HG02588 (cell line): ENCODE measurements around the gene TTC39A.
"Not testable (repeated sequence)": the region's sequence is repeated elsewhere in the genome, so short reads cannot be mapped to it uniquely, and the experiment has no call there.

ENCODE experiments used
- ATAC-seq: cut with Tn5 transposase; IDR thresholded peaks from one replicate; pipeline ENCODE4 v1.9.1; 2021; ENCODE audit warnings: mild to moderate bottlenecking, moderate library complexity; ENCODE audit not compliant: unreplicated experiment

Gene TTC39A

DNA sequence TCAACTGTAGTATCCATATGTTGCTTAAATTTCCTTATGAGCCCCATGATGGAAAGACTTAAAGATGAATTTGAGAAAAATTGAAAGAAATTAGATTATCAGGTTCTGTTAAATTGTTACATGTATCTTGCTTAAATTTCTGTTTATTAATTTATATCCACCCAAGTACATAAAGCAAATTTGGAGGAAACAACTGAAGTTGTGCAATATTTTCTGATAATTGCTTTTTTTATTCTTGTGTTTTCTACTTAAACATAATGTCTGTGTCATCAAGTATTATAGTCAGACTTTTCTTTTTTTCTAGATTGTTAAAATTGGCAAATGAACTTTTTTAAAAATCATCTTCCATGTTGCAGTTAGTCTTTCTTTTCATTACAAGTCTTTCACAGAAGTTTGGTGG lies 57.4 kb downstream of the TTC39A start:
- no peak for ATAC-seq

DNA sequence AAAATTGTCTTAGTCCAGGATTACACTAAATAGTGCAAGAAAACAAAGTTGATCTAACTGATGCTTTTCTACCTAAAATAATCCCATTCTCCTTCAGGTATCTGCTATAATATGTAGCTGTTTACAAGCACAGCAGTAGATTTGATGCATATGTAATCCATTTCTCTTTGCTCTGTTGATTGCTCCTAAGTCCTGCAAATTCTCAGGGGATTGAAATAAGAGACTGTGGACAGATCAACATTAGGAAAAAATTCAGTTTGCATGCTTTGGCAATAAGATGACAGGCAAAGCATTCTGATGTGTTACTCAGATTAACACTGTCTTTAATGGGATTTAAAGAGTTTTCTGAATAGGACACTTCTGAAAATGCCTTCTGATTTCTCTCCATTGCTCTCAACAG lies 59.6 kb downstream of the TTC39A start:
- no peak for ATAC-seq

DNA sequence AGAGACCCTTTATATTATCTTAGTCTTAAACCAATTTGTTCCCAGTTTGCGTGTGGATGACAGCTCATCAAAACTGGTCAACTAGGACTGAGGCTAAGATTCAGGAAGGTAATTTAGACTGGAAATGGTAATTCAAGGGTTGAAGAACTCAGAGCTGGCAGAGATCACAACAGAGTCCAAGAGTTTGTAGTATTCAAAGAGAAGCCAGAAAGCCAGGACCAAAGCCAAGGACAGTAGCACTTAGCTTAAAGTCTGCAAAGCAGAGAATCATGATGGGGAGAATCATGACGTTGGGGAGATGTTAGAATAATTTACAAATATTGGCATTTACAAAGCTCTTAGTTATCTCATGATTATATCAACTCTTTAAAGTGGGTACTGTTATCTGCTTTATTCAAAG lies 61.7 kb downstream of the TTC39A start:
- ATAC-seq = no peak

DNA sequence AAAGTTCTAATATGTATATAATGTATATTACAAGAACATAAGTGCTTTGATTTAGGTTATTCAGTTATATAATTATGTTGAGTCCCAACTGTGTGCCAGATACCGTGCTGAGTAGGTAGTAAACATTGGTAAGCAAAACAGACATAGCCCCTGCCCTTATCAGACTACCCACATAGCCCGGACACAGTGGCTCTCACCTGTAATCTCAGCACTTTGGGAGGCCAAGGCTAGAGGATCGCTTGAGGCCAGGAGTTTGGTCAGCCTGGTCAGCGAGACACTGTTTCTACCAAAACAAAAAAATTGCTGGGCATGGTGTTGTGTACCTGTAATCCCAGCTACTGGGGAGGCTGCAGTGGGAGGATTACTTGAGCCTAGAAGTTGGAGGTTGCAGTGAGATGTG lies 63.6 kb downstream of the TTC39A start:
- no peak for ATAC-seq

DNA sequence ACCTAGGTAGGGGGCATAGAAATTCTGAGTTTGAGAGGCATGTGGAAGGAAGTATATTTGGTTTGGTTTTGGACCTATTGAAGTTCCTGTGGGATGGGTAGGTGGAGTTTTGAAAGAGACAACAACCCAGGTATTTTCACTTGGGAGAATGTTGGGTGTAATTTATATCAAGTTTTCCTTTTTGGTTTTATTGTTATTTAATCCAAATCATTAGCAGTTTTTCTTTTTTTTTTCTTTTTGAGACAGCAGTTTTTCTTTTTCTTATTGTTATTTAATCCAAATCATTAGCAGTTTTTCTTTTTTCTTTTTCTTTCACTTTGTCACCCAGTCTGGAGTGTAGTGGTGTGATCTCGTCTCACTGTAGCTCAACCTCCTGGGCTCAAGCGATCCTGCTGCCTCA lies 64.2 kb downstream of the TTC39A start:
- ATAC-seq = no peak

DNA sequence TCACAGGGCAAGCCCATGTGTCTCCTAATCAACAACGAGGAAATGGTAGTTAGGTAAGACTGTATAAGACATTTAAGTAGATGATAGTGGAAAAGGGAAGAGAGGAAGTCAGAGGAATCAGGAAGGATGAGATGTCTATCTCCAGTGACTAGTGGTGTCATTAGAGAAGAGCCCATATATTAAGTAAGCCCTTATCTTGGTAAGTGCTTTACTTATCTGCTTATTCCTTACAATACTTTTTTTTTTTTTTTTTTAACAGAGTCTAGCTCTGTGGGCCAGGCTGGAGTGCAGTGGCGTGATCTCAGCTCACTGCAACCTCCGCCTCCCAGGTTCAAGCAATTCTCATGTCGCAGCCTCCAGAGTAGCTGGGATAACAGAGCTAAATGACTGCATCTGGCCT lies 64.7 kb downstream of the TTC39A start:
- ATAC-seq = no peak

DNA sequence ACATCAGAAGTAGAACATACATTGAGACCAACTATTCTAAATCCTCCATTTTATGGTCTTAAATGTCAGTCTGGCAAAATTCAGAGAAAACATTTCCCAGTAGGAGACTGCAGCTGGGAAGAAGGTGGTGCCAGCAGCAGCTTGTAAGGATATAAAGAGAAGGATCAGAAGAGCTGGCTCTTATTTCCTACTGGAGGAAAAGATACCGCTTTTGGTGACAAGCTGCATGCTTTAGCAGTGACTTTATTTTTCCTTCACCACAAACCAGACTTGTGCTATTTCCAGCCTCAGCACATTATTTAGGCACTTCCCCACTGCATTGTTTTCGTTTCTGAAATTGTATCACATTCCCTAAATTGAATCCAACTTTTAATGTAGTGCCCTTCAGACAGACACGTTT lies 65.9 kb downstream of the TTC39A start:
- no peak for ATAC-seq

DNA sequence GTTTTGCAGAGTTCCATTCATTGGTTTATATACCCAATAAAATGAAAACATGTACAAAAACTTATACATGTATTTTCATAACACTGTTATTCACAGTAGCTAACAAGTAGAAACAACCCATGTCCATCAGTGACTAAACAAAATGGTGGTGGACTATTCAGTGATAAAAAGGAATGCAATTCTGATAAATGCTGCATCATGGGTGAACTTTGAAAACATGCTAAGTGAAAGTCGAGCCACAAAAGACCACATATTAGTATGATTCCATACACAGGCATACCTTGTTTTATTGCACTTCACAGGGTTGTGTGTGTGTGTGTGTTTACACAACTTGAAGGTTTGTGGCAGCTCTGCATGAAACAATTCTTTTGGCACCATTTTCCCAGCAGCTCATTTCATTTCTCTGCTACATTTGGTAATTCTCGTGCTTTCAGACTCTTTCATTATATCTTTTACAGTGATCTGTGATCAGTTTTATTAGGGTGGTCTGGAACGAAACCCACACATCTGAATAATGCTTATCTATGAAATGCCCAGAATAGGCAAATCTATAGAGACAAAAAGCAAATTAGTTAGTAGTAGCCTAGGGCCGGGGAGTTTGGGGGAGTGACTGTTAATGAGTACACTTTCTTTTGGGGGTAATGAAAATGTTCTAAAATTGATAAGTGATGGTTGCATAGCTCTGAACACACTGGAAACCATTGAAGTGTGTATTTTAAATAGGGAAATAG lies 67.0 kb downstream of the TTC39A start:
- ATAC-seq = no peak

DNA sequence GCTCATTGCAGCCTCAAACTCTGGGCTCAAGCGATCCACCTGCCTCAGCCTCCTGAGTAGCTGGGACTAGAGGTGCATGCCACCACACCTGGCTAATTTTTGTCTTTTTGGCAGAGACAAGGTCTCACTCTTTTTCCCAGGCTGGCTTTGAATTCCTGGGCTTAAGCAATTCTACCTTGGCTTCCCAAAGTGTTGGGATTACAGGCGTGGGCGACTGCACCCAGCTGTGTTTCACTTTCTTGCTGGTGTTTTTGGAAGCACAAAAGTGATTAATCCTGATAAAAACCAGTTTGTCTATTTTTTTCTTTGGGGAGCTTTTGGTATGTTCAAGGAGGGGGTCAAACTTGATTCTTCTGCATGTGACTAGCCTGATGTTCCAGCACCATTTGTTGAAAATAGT lies 75.0 kb downstream of the TTC39A start:
- ATAC-seq = no peak

DNA sequence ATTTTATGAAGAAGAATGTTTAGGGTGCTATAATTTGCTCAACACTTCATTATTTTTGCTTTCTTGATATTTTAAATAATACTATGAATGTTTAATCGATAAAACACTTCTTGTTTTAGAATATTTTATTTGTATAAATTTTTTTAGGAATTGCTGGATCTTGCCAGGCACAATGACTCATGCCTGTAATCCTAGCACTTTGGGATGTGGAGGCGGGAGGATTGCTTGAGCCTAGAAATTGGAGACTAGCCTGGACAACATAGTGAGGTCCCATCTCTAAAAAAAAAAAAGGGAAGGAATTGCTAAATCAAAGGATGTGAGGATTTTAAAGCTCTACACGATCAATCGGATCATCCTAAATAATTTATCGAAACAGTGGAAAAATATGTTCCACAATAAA lies 76.7 kb downstream of the TTC39A start:
- ATAC-seq = no peak

DNA sequence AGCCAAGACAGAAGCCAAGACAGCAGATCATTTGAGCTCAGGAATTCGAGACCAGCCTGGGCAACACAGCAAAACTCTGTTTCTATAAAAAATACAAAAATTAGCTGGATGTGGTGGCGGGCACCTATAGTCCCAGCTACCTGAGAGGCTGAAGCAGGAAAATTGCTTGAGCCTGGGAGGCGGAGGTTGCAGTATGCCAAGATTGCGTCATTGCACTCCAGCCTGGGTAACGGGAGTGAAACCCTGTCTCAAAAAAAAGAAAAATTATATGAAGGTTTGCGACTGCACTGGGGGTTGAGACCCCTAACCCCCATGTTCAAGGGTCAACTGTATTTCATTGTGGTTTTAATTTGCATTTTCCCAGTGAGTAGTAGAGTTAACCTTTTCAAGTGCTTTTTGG lies 78.0 kb downstream of the TTC39A start:
- no peak for ATAC-seq

DNA sequence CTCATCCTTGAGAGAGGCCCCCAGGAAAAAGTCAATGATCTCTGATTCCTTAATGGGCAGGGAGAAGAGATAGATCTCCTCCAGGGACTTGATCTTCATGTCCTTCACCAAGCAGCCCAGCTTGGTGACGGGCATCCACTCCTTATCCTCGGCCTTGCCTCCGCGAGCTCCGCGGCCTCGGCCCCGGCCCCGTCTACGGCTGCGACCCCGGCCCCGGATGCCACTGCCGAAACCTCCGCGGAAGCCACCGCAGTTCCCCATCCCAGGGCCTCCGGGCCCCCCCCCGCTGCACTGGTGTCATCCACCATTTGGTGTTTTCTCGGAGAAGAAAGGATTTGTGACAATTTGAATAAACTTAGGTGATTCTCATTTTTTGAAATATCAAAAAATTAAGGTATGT lies 79.2 kb downstream of the TTC39A start:
- ATAC-seq = not testable (repeated sequence)

DNA sequence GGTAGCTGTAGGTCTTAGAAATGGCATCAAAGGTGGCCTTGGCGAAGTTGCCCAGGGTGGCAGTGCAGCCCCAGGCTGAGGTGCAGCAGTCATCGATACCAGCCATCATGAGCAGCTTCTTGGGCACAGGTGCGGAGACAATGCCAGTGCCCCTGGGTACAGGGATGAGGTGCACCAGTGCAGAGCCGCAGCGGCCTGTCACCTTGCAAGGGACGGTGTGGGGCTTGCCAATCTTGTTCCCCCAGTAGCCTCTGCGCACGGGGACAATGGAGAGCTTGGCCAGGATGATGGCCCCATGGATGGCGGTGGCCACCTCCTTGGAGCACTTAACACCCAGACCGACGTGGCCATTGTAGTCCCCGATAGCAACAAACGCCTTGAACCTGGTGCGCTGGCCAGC lies 79.6 kb downstream of the TTC39A start:
- not testable (repeated sequence) for ATAC-seq

DNA sequence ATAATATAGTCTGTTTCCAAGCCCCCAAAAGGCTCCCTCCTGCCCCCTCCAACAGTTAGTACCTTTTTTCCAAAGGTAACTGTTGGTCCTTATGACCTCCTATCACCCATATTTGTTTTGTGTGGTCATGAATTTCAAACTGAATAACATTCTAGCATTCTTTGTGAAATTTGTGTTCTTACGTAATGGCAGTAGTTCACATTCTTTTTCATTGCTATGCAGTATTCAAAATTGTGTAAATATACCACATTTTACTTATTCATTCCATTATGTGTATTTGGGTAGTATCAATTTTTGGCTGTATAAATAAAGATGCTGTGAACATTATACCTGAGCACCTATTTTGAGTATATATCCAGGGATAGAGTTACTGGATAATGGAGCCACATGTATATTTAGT lies 80.9 kb downstream of the TTC39A start:
- no peak for ATAC-seq

DNA sequence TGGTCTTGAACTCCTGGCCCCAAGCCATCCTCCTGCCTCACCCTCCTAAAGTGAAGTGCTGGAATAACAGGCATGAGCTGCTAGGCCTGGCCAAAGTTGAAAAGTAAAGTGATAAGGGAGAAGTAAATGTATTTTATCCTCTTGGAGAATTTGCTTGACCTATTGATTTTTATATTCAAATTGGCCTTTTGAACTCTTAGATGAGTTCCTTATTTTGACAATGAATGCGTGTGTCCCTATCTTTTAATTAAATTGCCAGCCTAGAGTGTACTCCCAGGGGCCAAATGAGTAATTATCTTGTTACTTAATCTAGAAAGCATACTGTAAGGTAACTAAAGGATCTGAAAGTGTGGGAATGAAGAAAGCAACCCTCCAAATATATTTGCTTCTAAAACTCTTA lies 82.9 kb downstream of the TTC39A start:
- no peak for ATAC-seq

DNA sequence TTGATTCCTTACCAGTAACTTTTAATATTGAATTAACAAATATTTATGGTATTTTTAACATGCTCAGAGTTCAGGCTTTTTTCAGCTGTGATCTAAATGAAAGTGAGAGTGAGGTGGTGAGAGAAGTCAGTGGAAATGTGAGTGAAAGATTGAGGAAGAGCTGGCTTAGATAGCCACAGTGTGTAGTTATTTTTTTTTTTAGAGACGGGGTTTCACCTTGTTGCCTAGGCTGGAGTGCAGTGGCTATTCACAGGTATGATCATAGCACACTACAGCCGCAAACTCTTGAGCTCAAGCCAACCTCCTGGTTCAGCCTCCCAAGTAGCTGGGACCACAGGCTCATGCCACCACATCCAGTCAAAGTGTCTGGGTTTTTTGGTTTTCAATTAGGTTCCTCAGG lies 83.3 kb downstream of the TTC39A start:
- ATAC-seq = peak; percentile 51

DNA sequence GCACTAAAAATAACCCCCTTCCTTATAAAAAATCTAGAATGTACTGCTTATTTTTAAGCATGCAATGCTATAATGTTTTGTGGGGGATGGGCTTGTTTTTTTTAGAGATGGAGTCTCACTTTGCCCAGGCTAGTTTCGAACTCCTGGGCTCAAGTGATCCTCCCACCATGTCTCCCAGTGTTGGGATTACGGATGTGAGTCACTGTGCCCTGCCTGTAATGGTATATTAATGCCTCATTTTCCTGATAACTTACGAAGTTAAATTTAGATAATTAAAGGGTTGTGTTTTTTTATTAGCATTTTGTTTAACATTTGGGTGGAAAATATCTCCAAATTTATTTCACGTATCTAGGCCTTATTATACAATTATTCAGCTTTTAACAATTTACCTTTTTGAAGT lies 87.8 kb downstream of the TTC39A start:
- ATAC-seq = no peak

DNA sequence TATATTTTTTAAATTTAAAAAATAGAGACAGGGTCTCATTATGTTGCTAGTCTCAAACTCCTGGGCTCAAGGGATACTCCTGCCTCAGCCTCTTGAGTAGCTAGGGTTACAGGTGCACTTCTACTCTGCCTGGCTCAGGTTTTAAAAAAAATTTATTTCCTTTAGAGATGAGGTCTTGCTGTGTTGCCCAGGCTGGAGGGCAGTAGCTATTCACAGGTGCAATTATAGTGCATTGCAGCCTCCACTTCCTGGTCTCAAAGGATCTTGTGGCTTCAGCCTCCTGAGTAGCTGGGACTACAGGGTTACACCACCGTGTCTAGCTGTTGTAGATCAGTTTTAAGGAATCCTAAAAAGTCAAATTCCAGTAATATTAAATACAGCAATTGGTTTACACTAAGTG lies 89.2 kb downstream of the TTC39A start:
- ATAC-seq = no peak

DNA sequence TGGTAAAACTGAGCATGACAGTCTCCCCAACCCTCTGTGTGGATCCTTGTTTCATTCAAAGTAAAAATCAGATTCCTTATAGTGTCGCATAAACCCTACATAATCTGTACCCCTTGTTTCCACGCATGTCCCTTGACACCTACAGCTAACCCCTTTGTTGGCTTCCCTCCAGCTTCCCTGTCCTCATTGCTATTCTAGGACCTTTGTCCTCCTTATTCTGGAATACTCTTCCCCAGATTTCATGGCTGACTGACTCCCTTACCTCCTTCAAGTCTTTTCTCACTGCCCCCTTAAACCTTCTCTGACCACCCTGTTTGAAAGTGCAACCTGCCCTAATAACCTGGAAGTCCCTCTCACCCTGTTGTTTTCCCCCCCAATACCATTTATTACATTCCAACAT lies 90.3 kb downstream of the TTC39A start:
- no peak for ATAC-seq

DNA sequence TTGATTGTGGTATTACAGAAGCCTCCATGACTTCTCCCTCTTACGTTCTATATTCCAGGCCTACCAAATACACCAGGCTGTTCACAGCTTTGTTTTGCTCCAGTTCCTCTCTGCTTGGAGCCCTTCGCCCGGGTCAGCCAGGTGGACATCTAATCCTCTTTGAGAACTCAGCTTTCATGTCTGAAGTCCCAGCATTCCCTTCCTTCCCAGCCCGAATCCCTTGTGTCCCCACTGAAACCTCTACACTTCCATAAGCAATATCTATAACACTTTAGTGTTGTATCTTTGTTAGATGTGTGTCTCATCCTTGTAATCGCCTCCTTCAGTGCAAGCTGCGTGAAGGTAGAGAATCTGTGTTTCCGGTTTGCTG lies 92.3 kb downstream of the TTC39A start:
- ATAC-seq = no peak

DNA sequence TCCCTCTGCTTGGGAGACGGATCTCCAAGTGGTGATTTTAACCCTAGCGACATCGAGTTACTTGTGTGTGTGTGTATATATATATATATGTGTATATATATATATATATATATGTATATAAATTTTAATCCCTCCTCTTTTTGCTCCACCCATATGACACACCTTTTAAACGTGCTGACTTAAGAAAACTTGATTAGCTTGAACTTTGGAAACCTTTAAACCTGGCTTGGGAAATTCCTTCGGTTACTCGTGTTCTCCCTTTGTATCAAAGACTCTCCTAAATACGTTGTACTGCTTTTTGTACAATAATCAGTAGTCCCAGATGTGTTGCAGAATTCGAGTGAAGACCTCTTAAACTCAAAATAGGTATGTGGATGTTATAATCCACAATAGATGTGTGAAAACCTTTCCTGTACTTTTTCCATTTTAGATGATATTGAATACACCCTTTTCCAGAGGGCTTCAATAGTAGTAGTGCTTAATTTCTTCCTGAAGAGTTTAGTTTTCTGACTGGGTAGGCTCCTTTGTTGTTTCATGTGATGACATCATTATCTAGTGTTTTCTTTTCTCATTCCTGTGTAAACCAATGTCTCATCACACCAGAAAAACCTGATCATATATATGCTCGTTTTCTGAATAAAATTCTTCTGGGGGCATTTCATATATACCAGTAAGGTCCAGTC lies 92.9 kb downstream of the TTC39A start:
- no peak for ATAC-seq
